Measurements from ENCODE around the gene DEPDC7. TPM values are rescaled to one million over a fixed set of nuclear protein-coding genes. Genes with fewer than 3 reads are reported as not detected.

DEPDC7 gene
- total RNA-seq, 1 experiment from 2014 or later: 5.6 TPM

GRCh38 chr11:33068611-33069340 lies 53.1 kb downstream of the DEPDC7 start (continued):
- TF ChIP-seq ZBTB43 (CRISPR knock-in tag; IDR thresholded peaks at IDR 0.05): no peak
- no peak for TF ChIP-seq MXD4 (CRISPR knock-in tag; IDR thresholded peaks at IDR 0.05; ENCODE audit: borderline replicate concordance)

GRCh38 chr11:33072465-33072864 lies 56.8 kb downstream of the DEPDC7 start:
- peaks cover 58% of the 10 kb centered on the region for H3K36me3 Mint-ChIP-seq
- H3K4me3 Mint-ChIP-seq: no peak overlapping the region
- no peak overlapping the region for H3K27ac Mint-ChIP-seq
- ChIA-PET POLR2A (no interaction called here), CTCF (no interaction called here)
- ATAC-seq (no peak), DNase-seq (ENCODE audit: low spot score) (no peak)
- no peaks in the 10 kb centered on the region for H3K27me3 Mint-ChIP-seq (ENCODE audit: low read depth)
- peaks cover 2% of the 10 kb centered on the region; the same call in 1 of the 2 replicates for H3K4me1 Mint-ChIP-seq
- peaks cover 10% of the 10 kb centered on the region for H3K9me3 Mint-ChIP-seq
- TF ChIP-seq ZBTB43 (CRISPR knock-in tag; IDR thresholded peaks at IDR 0.05): no peak
- TF ChIP-seq FOXP4 (CRISPR knock-in tag; IDR thresholded peaks at IDR 0.05): no peak
- TF ChIP-seq USF1 (CRISPR knock-in tag; IDR thresholded peaks at IDR 0.05): no peak
- TF ChIP-seq PRDM15 (CRISPR knock-in tag; IDR thresholded peaks at IDR 0.05): no peak
- no peak for TF ChIP-seq MXD4 (CRISPR knock-in tag; IDR thresholded peaks at IDR 0.05; ENCODE audit: borderline replicate concordance)
- TF ChIP-seq ZNF423 (CRISPR knock-in tag; IDR thresholded peaks at IDR 0.05): no peak
- TF ChIP-seq ETV6 (CRISPR knock-in tag; IDR thresholded peaks at IDR 0.05): no peak
- TF ChIP-seq E2F4 (CRISPR knock-in tag; IDR thresholded peaks at IDR 0.05; ENCODE audit: borderline replicate concordance, low read depth): no peak
- TF ChIP-seq USF2 (CRISPR knock-in tag; IDR thresholded peaks at IDR 0.05): no peak
- TF ChIP-seq NFATC4 (CRISPR knock-in tag; IDR thresholded peaks at IDR 0.05): no peak
- TF ChIP-seq ZSCAN18 (CRISPR knock-in tag; IDR thresholded peaks at IDR 0.05): no peak
- TF ChIP-seq HMGA2 (CRISPR knock-in tag; IDR thresholded peaks at IDR 0.05): no peak
- no peak for TF ChIP-seq ATF3 (CRISPR knock-in tag; conservative IDR thresholded peaks at IDR 0.05)
- no peak for TF ChIP-seq CREM (CRISPR knock-in tag; IDR thresholded peaks at IDR 0.05)
- TF ChIP-seq ZNF532 (CRISPR knock-in tag; IDR thresholded peaks at IDR 0.05; ENCODE audit: borderline replicate concordance): no peak
- no peak for TF ChIP-seq OVOL2 (CRISPR knock-in tag; IDR thresholded peaks at IDR 0.05; ENCODE audit: borderline replicate concordance)

Measured in WTC11 (cell line).